Measurements from ENCODE around the gene TEAD1.

Gene TEAD1

GRCh38 chr11:12784987-12785386, 110.8 kb downstream of the TEAD1 start:
- in situ Hi-C loops (cut with MboI; ENCODE audit: low sequenced_read_pairs) = no loop called here

GRCh38 chr11:12785901-12786300, 111.7 kb downstream of the TEAD1 start:
- in situ Hi-C loops (cut with MboI; ENCODE audit: low sequenced_read_pairs) = no loop called here

- in situ Hi-C loops (cut with MboI; ENCODE audit: low sequenced_read_pairs) = no loop called here
These were observed 112.2 kb downstream of the TEAD1 start for GRCh38 chr11:12786450-12786849.

- in situ Hi-C loops (cut with MboI; ENCODE audit: low sequenced_read_pairs) = no loop called here
These were observed 112.7 kb downstream of the TEAD1 start for GRCh38 chr11:12786891-12787290.

- in situ Hi-C loops (cut with MboI; ENCODE audit: low sequenced_read_pairs) = no loop called here
These were observed 113.6 kb downstream of the TEAD1 start for GRCh38 chr11:12787847-12788246.

- in situ Hi-C loops (cut with MboI; ENCODE audit: low sequenced_read_pairs) = no loop called here
These were observed 114.8 kb downstream of the TEAD1 start for GRCh38 chr11:12789054-12789453.

- in situ Hi-C loops (cut with MboI; ENCODE audit: low sequenced_read_pairs) = no loop called here
These were observed 115.5 kb downstream of the TEAD1 start for GRCh38 chr11:12789596-12790215.

- in situ Hi-C loops (cut with MboI; ENCODE audit: low sequenced_read_pairs) = no loop called here
These were observed 116.8 kb downstream of the TEAD1 start for GRCh38 chr11:12790861-12791616.

GRCh38 chr11:12792018-12792417, 117.8 kb downstream of the TEAD1 start:
- in situ Hi-C loops (cut with MboI; ENCODE audit: low sequenced_read_pairs) = no loop called here

- in situ Hi-C loops (cut with MboI; ENCODE audit: low sequenced_read_pairs) = no loop called here
These were observed 118.4 kb downstream of the TEAD1 start for GRCh38 chr11:12792590-12792989.

GRCh38 chr11:12793065-12793464, 118.8 kb downstream of the TEAD1 start:
- in situ Hi-C loops (cut with MboI; ENCODE audit: low sequenced_read_pairs) = no loop called here

- in situ Hi-C loops (cut with MboI; ENCODE audit: low sequenced_read_pairs) = no loop called here
These were observed 119.3 kb downstream of the TEAD1 start for GRCh38 chr11:12793506-12793905.

- in situ Hi-C loops (cut with MboI; ENCODE audit: low sequenced_read_pairs) = no loop called here
These were observed 120.5 kb downstream of the TEAD1 start for GRCh38 chr11:12794576-12795230.

- in situ Hi-C loops (cut with MboI; ENCODE audit: low sequenced_read_pairs) = no loop called here
These were observed 123.8 kb downstream of the TEAD1 start for GRCh38 chr11:12797996-12798395.

- in situ Hi-C loops (cut with MboI; ENCODE audit: low sequenced_read_pairs) = no loop called here
These were observed 124.4 kb downstream of the TEAD1 start for GRCh38 chr11:12798609-12799011.

GRCh38 chr11:12799334-12799835, 125.2 kb downstream of the TEAD1 start:
- in situ Hi-C loops (cut with MboI; ENCODE audit: low sequenced_read_pairs) = no loop called here

GRCh38 chr11:12800032-12800671, 125.9 kb downstream of the TEAD1 start:
- in situ Hi-C loops (cut with MboI; ENCODE audit: low sequenced_read_pairs) = no loop called here

GRCh38 chr11:12800871-12801270, 126.7 kb downstream of the TEAD1 start:
- in situ Hi-C loops (cut with MboI; ENCODE audit: low sequenced_read_pairs) = no loop called here

GRCh38 chr11:12801976-12802375, 127.8 kb downstream of the TEAD1 start:
- in situ Hi-C loops (cut with MboI; ENCODE audit: low sequenced_read_pairs) = no loop called here

- in situ Hi-C loops (cut with MboI; ENCODE audit: low sequenced_read_pairs) = no loop called here
These were observed 128.3 kb downstream of the TEAD1 start for GRCh38 chr11:12802418-12803085.
